ENCODE results near the gene CARD8.
"Not testable (repeated sequence)": the region's sequence is repeated elsewhere in the genome, so short reads cannot be mapped to it uniquely, and the experiment has no call there.

Gene CARD8

DNA sequence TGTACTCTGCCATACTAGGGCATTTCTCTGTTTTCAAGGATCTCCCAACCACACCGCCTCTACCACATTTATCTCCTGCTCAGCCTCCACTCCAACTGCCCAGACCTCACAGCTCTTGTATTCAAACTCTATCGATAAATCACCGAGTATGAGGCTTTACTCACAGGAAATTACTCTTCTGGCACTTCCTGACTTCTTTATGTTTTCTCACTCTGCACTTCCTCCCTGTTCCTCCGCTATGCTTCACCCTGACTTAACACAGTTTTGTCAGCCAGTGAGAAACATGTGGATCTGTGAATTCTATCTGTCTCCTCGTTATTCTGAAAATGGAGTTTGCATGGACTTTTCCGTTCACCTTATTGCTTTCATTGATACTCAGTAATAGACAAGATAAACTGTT is 2.6 kb upstream of the CARD8 start:
- no peak for DNase-seq

DNA sequence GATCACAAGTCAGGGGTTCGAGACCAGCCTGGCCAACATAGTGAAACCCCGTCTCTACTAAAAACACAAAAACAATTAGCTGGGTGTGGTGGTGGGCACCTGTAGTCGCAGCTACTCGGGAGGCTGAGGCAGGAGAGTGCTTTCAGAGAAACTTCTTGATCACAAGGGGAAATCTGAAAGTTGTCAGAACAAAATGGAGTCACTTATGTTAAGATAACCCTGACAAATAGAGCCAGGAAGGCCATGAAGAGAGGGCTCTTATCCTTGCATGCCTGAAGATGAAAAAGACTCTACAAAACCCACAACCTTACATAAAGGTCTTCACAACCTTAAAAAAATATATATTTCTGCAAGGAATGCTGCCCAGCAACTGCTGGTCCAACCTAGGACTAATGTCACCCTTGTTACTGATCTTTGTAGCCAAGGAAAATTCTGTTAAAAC is 1.2 kb downstream of the CARD8 start:
- no peak for DNase-seq

DNA sequence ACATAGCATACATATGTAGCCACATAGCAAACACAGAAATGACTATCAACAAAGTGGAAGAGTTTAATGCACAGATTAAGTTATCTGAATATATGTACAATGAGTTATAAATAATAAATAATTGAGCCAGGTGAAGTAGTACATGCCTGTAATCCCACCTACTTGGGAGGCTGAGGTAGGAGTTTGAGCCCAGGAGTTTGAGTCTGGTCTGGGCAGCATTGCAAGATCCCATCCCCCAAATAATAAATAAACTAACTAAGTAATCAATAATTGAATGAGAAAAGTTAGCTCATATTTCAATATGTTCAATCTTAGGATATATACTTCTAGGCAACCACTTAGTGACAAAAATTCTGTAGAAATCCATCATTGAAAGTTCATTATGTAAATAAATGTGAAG is 1.7 kb downstream of the CARD8 start:
- no peak for DNase-seq

DNA sequence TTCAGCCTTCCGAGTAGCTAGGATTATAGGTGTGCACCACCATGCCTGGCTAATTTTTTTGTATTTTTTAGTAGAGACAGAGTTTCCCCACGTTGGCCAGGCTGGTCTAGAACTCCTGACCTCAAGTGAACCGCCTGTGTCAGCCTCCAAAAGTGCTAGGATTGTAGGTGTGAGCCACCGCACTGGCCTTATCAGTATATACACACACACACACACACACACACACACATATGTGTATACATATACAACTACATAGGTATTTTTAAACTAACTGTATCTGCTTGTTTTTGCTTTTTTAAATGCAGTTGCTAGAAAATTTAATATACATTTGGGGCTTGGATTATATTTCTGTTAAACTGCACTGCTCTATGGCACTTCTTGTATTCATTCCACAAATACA is 3.1 kb downstream of the CARD8 start:
- DNase-seq, result no peak

DNA sequence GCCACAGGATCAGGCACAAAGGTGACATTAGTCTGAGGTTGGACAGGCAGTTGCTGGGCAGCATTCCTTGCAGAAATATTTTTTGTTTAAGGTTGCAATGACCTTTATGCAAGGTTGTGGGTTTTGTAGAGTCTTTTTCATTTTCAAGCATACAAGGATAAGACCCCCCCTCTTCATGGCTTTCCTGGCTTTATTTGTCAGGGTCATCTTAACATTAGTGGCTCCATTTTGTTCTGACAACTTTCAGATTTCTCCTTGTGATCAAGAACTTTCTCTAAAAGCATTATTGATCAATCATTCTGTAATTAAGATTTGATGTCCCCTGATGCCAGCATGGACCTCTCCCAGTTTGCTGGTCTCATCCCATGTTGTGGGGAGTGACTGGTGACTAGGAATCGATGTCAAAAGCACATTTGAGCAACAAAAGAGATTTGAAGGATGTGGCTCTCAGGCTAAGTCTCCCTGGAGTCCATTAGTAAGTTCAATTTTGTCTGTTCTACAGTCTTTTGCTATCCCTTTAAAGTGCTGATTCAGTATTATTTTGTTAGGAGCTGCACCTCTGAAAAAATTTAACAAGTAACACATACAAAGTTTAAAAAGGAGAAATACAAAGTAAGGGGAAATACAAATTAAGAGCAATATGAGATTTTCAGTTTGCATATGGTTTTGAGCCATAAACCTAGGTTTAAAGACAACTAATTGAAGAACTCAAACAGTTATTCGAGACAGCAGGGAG is 5.3 kb downstream of the CARD8 start:
- DNase-seq, result no peak

DNA sequence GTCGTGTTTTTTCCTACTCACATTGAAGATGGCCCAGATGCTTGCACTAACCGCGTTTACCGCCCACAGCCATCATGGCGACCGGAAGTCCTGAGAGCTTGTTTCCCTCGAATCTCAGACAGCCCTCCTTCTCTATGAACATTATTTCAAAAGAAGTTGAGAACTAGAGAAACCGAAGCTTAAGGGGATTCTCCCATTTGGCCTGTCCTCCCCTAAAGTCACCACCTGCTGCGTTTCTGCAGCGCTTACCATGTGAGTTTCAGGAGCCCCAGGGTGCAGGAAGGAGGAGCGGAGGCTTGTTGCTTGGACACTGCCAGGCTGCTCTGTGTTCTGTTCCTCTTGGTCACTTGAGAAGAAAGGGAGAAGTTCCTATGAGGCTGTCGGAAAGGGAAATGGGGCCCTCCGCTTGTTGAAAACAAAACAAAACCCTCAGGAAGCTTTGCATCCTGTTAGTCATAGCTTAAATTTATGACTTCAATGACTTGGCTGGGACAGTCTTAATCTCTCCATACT is 6.2 kb downstream of the CARD8 start:
- DNase-seq, result no peak

DNA sequence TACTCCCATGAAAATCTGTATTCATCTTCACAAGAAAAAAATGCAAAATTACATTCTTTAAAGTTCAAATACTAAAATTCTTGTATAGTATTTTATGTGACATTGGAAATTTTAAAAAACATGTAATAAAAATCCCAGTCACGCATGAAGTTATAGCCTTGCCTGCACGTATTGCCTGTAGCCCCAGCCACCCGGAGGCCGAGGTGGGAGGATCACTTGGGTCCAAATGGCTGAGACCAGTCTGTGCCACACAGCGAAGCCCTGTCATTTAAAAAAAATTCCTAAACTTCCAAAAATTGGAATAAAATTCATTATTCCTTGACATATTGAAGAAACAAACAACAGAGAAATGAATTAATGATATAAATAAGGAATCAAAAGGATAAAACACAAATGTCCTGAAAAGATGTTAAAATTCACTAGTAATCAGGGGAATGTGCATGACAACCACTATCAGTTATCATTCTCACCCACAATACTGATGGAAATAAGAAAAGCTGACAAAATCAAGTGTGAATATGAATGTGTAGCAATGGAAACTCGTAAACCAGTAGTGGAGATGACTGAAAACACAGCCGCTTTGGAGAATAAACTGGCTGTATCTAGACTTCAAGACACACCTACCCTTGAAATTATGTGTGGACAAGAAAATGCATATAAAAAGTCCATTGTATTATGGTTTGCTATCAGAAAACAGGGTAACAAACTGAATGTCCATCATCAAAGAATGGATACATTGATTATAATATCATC is 7.5 kb downstream of the CARD8 start:
- DNase-seq, result no peak

DNA sequence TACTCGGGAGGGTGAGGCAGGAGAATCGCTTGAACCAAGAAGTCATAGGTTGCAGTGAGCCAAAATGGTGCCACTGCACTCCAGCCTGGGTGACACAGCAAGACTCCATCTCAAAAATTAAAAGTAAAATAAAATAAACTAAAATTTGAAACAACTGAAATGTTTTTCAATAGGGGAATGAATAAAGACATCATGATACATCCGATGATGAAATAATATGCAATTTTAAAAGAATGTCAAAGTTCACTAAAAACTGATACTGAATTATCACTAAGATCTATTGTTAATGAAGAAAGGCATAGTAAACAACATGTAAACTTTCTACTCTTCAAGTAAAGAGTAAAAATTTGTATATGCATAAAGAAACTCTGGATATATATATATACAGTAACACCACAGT is 8.5 kb downstream of the CARD8 start:
- no peak for DNase-seq

DNA sequence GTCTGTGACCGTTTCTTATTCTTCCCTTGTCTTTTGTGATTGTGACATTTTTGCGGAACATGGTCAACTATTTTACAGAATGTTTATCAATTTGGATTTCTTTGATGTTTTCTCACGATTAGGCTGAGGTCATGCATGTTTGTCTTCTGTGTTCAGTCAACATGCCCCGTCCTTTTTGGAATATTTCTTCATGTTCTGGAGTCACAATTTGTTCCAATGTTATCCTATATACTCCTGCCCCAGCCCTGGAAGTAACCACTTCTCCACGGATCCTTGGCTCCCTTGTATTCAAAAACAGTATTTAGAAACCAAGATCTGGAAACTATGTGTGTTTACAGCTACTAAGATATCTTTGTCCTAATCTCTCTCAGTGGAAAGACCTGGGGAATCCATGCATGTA is 9.6 kb downstream of the CARD8 start:
- no peak for DNase-seq

DNA sequence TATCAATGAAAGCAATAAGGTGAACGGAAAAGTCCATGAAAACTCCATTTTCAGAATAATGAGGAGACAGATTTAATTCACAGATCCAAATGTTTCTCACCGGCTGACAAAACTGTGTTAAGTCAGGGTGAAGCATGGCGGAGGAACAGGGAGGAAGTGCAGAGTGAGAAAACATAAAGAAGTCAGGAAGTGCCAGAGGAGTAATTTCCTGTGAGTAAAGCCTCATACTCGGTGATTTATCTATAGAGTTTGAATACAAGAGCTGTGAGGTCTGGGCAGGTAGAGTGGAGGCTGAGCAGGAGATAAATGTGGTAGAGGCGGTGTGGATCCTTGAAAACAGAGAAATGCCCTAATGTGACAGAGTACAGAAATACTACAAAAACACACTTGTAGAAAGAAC is 11.4 kb downstream of the CARD8 start:
- no peak for DNase-seq

DNA sequence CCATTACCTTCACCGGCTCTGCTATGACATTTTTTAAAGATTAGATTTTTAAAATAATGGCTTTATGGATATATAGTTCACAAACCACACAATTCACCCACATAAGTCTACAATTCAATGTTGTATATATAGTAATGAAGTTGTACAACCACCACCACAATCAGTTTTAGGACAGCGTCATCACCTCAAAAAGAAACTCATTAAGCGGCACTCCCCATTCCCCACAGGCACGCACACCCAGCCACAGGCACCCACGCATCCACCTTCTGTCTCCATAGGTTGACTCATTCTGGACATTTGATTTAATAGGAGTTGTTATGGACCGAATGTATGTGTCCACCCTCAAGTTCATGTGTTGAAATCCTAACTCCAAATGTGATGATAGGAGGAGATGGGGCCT is 13.9 kb downstream of the CARD8 start:
- not testable (repeated sequence) for DNase-seq

DNA sequence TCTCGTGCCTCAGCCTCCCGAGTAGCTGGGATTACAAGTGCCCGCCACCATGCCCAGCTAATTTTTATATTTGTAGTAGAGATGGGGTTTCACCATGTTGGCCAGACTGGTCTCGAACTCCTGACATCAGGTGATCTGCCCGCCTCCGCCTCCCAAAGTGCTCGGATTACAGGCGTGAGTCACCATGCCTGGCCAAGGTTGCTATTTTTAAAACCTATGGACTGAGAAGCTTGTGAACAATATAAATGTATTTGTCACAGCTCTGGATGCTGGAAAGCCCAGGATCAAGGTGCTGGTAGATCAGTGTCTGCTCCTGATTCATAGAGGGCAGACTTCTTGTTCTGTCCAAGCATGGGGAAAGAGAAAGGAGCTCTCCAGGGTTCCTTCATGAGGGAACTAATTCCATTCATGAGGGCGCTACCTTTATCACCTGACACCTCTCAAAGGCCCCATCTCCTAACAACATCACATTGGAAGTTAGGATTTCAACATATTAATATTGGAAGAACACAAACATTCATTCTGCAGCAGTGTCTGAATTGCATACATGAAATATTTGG is 16.1 kb downstream of the CARD8 start:
- no peak for DNase-seq

DNA sequence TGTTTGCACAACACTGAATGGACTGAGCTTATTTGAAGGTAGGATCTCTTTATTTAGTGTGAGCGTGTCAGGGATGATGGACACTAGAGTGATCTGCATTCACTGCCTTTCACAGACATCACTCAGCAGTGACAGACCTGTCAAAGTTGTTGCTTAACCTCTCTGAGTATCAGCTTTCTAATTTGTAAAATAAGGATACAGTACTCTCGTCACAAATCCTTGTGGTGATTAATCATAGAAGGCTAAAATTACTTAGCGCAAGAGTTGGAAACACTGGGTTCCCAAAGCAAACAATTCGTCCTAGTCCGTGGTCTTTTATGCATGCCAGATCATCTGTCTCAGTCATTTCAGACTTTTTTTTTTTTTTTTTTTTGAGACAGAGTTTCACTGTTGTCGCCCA is 16.6 kb downstream of the CARD8 start:
- no peak for DNase-seq

DNA sequence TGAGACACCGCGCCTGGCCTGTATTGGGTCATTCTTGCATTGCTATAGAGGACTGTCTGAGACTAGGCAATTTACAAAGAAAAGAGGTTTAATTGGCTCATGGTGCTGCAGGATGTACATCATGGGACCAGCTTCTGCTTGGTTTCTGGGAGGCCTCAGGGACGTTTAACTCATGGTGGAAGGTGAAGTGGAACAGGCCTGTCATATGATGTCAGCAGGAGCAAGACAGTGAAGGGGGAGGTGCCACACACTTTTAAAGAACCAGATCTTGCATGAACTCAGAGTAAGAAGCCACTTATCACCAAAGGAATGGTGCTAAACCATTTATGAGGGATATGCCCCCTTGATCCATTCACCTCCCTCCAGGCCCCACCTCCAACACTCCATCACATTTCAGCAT is 18.7 kb downstream of the CARD8 start:
- no peak for DNase-seq

DNA sequence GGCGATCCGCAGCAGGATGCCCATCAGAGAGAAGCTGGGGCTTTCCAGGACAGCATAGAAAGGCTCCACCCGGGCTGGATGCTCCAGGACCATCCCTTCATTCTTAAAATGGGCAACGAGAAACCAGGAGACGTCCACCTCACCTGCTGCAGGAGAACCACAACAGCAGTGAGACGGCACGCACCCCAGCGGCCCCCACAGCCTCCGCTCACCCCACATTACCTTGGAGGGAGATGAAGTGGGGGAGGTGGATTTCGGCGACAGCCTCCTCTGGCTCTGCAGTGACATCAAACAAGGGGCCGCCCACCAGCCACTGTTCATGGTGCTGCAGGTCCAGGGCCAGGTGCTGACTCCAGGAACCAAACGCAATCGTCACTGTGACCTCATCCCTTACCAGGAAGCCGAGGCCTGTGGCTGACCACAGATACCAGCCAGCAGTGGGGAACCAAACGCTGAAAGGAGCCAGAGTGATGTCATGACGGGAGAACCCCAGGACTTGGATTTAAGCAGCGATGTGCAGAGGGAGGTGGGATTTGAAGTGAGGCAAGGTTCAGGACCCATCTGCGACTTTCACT is 25.1 kb downstream of the CARD8 start:
- no peak for DNase-seq

DNA sequence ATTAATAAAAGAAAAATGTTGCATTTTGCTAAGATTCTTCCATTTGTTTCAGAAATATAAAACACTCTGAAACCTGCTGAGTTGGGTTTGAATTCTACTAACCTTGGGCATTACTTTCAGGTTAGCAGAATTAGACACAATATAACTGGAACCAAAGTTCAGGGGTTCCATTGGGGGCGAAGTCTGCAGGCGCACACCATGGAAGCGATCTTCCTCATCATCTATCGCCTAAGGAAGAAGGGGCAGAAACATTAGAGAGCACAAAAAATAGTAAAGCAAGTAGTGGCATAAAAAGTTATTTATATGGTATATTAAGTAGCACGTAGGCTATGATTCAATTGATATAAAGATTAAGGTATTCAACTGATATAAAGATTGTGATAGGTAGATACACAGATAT is 34.1 kb downstream of the CARD8 start:
- DNase-seq, result no peak

DNA sequence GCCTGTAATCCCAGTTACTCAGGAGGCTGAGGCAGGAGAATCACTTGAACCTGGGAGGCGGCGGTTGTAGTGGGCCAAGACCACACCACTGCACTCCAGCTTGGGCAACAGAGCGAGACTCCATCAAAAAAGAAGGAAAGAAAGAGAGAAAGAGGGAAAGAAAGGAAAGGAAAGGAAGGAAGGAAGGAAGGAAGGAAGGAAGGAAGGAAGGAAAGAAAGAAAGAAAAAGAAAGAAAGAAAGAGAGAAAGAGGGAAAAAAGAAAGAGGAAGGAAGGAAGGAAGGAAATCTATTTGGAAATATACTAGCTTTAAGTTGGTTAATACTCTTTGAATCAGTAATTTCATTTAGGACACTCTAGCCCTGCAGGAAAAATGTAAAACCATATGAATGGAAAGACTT is 34.9 kb downstream of the CARD8 start:
- DNase-seq, result not testable (repeated sequence)

DNA sequence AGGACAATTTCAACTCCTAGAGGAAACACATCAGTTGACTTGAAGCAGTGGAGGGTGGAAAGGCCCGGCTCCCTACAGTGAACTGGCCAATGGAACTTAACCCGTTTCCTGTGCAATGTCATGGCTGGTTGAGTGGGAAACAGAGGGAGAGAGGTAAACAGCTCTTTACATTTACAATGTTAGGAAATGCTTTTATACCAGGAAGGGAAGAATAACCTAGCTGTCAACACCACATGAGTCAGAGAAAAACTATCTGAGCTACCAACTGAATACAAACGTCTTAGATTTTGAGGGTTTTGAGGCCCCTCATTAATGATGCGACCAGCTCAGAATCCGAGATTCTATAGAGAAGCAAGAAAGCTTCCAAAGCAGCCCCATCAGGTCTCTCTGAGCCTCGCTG is 36.7 kb downstream of the CARD8 start:
- no peak for DNase-seq

DNA sequence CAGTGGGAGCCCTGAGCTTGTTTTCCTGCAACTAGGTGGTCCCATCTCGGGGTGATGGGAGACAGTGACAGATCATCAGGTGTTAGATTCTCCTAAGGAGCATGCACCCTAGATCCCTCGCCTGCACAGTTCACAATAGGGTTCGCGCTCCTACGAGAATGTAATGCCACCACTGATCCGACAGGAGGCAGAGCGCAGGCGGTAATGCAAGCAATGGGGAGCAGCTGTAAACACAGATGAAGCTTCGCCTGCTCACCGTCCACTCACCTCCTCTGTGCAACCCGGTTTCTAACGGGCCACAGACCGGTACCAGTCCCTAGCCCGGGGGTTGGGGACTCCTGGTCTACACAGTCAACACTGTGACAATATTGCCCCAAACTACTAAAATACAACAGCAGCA is 38.8 kb downstream of the CARD8 start:
- DNase-seq, result no peak

DNA sequence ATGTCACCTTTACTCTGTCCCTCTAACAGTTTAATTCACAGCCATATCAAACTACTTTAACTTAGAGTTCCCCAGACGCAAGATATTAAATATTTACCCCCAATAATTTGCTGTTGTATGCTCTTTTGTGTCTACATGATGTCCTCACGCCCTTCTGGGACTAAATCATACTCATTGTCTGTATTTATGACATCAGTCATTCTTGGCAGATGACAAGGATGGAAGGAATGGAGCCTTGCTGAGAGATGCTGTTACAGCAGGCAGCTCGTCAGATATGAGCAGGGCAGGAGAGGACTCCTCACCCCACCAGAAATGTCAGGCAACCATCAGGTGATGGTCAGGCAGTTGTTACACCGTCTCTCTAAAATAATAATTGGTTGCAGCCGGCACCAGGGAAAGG is 41.8 kb downstream of the CARD8 start:
- no peak for DNase-seq

DNA sequence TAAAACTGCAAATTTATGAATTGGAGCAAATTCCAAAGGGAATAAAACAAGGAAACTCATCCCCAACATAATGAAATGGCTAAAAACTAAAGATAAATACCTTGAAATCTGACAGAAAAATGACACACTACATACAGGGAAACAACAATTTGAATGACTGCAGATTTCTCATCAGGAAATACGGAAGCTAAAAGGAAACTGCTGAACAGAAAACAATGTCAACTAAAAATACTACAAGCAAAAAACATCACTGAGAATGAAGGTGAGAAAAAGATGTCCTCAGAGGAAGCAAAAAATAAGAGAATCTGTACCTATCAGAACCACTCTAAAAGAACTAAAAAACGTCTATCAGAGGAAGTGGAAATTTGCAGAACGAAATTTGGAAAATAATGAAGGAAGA is 45.7 kb downstream of the CARD8 start:
- DNase-seq, result no peak

DNA sequence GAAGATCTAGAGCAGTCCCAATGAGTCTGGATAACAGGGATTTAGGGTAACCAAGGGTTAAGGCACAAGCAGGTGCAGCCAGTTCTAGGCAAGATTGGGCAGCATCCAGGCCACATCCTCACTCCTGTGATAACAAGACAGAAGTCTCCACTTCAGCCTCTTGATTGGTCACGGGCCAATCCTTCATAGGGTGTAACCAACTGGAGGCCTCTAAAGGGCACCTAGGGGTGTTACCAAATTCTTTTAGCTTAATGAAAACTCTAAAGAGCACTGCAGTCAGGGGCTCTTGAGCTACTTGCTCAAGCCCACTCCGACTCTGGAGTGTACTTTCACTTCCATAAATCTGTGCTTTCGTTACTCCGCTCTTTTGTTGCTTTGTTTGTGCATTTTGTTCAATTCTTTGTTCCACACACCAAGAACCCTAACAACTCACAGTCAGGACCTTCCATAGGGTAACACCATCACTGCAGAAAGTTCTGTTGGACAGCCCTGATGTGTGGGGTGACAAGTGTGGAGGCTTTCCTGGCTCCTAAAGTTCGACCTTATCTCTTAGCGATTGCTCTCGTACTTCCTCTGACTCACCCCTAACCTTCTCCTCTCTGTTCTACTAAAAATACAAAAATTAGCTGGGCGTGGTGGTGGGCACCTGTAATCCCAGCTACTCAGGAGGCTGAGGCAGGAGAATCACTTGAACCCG is 49.2 kb downstream of the CARD8 start:
- DNase-seq, result no peak
